ENCODE measurements around the gene BATF.

BATF gene

GRCh38 chr14:75499084-75499875, 23.0 kb upstream of the BATF start:
- TF ChIP-seq, protein P1, sequence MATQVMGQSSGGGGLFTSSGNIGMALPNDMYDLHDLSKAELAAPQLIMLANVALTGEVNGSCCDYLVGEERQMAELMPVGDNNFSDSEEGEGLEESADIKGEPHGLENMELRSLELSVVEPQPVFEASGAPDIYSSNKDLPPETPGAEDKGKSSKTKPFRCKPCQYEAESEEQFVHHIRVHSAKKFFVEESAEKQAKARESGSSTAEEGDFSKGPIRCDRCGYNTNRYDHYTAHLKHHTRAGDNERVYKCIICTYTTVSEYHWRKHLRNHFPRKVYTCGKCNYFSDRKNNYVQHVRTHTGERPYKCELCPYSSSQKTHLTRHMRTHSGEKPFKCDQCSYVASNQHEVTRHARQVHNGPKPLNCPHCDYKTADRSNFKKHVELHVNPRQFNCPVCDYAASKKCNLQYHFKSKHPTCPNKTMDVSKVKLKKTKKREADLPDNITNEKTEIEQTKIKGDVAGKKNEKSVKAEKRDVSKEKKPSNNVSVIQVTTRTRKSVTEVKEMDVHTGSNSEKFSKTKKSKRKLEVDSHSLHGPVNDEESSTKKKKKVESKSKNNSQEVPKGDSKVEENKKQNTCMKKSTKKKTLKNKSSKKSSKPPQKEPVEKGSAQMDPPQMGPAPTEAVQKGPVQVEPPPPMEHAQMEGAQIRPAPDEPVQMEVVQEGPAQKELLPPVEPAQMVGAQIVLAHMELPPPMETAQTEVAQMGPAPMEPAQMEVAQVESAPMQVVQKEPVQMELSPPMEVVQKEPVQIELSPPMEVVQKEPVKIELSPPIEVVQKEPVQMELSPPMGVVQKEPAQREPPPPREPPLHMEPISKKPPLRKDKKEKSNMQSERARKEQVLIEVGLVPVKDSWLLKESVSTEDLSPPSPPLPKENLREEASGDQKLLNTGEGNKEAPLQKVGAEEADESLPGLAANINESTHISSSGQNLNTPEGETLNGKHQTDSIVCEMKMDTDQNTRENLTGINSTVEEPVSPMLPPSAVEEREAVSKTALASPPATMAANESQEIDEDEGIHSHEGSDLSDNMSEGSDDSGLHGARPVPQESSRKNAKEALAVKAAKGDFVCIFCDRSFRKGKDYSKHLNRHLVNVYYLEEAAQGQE (IDR thresholded peaks at IDR 0.05; ENCODE audit: low read depth) = no peak
- TF ChIP-seq NFIC (IDR thresholded peaks at IDR 0.05) = no peak
- TF ChIP-seq TCF12 (IDR thresholded peaks at IDR 0.05; ENCODE audit: low read depth) = no peak

- TF ChIP-seq ZBTB7A (IDR thresholded peaks at IDR 0.05; ENCODE audit: low read depth) = no peak
These were observed 21.2 kb upstream of the BATF start for GRCh38 chr14:75501080-75501479.

GRCh38 chr14:75504411-75504810, 17.9 kb upstream of the BATF start:
- TF ChIP-seq TCF12 (IDR thresholded peaks at IDR 0.05; ENCODE audit: low read depth) (no peak), CREB1 (IDR thresholded peaks at IDR 0.05; ENCODE audit: low read depth) (no peak), TAF1 (IDR thresholded peaks at IDR 0.05; ENCODE audit: low read depth) (no peak), ZBTB7A (IDR thresholded peaks at IDR 0.05; ENCODE audit: low read depth) (no peak), YY1 (IDR thresholded peaks at IDR 0.05; ENCODE audit: low read depth) (no peak), RAD21 (IDR thresholded peaks at IDR 0.05; ENCODE audit: low read depth) (no peak), TEAD4 (IDR thresholded peaks at IDR 0.05) (no peak), NFIC (IDR thresholded peaks at IDR 0.05) (no peak), FOXM1 (IDR thresholded peaks at IDR 0.05; ENCODE audit: borderline replicate concordance, low read depth) (no peak), EP300 (IDR thresholded peaks at IDR 0.05; ENCODE audit: borderline replicate concordance) (no peak), CEBPB (IDR thresholded peaks at IDR 0.05) (no peak)
- TF ChIP-seq, protein P2, sequence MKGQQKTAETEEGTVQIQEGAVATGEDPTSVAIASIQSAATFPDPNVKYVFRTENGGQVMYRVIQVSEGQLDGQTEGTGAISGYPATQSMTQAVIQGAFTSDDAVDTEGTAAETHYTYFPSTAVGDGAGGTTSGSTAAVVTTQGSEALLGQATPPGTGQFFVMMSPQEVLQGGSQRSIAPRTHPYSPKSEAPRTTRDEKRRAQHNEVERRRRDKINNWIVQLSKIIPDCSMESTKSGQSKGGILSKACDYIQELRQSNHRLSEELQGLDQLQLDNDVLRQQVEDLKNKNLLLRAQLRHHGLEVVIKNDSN (IDR thresholded peaks at IDR 0.05) = no peak
- TF ChIP-seq, protein P3, sequence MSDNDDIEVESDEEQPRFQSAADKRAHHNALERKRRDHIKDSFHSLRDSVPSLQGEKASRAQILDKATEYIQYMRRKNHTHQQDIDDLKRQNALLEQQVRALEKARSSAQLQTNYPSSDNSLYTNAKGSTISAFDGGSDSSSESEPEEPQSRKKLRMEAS (IDR thresholded peaks at IDR 0.05) = no peak

GRCh38 chr14:75506930-75507329, 15.3 kb upstream of the BATF start:
- TF ChIP-seq TAF1 (IDR thresholded peaks at IDR 0.05; ENCODE audit: low read depth) (no peak), EP300 (IDR thresholded peaks at IDR 0.05; ENCODE audit: borderline replicate concordance) (no peak), CEBPB (IDR thresholded peaks at IDR 0.05) (no peak), TCF12 (IDR thresholded peaks at IDR 0.05; ENCODE audit: low read depth) (no peak), FOXM1 (IDR thresholded peaks at IDR 0.05; ENCODE audit: borderline replicate concordance, low read depth) (no peak), ZBTB7A (IDR thresholded peaks at IDR 0.05; ENCODE audit: low read depth) (no peak), CREB1 (IDR thresholded peaks at IDR 0.05; ENCODE audit: low read depth) (no peak), RAD21 (IDR thresholded peaks at IDR 0.05; ENCODE audit: low read depth) (no peak), YY1 (IDR thresholded peaks at IDR 0.05; ENCODE audit: low read depth) (no peak)
- TF ChIP-seq, protein P3 (IDR thresholded peaks at IDR 0.05) = no peak
- TF ChIP-seq, protein P1 (IDR thresholded peaks at IDR 0.05; ENCODE audit: low read depth) = no peak

GRCh38 chr14:75510547-75510946, 11.7 kb upstream of the BATF start:
- TF ChIP-seq YY1 (IDR thresholded peaks at IDR 0.05; ENCODE audit: low read depth) (no peak), FOXM1 (IDR thresholded peaks at IDR 0.05; ENCODE audit: borderline replicate concordance, low read depth) (no peak), NFIC (IDR thresholded peaks at IDR 0.05) (no peak), RAD21 (IDR thresholded peaks at IDR 0.05; ENCODE audit: low read depth) (no peak), TCF12 (IDR thresholded peaks at IDR 0.05; ENCODE audit: low read depth) (no peak), TEAD4 (IDR thresholded peaks at IDR 0.05) (no peak), ZBTB7A (IDR thresholded peaks at IDR 0.05; ENCODE audit: low read depth) (no peak), CREB1 (IDR thresholded peaks at IDR 0.05; ENCODE audit: low read depth) (no peak), CEBPB (IDR thresholded peaks at IDR 0.05) (no peak)
- TF ChIP-seq, protein P1 (IDR thresholded peaks at IDR 0.05; ENCODE audit: low read depth) = no peak
- TF ChIP-seq, protein P3 (IDR thresholded peaks at IDR 0.05) = no peak
- TF ChIP-seq, protein P2 (IDR thresholded peaks at IDR 0.05) = no peak

All from Ishikawa (cell line).